ENCODE measurements around the gene KNDC1.
"Not testable (repeated sequence)": the region's sequence is repeated elsewhere in the genome, so short reads cannot be mapped to it uniquely, and the experiment has no call there.

The KNDC1 gene

GRCh38 chr10:133125901-133126300, 34.1 kb upstream of the KNDC1 start:
- DNase-seq, result no peak

- no peak for DNase-seq
Measured at GRCh38 chr10:133126431-133127290, 33.4 kb upstream of the KNDC1 start.

- no peak for DNase-seq
Measured at GRCh38 chr10:133127291-133128125, 32.5 kb upstream of the KNDC1 start.

- no peak for DNase-seq
Measured at GRCh38 chr10:133128126-133129070, 31.6 kb upstream of the KNDC1 start.

GRCh38 chr10:133129071-133129858, 30.8 kb upstream of the KNDC1 start:
- DNase-seq, result no peak

- no peak for DNase-seq
Measured at GRCh38 chr10:133129859-133130495, 30.0 kb upstream of the KNDC1 start.

GRCh38 chr10:133130602-133131001, 29.4 kb upstream of the KNDC1 start:
- DNase-seq, result no peak

- DNase-seq, result no peak
Measured at GRCh38 chr10:133131053-133131452, 29.0 kb upstream of the KNDC1 start.

GRCh38 chr10:133131734-133132472, 28.1 kb upstream of the KNDC1 start:
- no peak for DNase-seq

GRCh38 chr10:133132473-133133291, 27.3 kb upstream of the KNDC1 start:
- DNase-seq, result no peak

- no peak for DNase-seq
Measured at GRCh38 chr10:133133471-133134231, 26.4 kb upstream of the KNDC1 start.

- no peak for DNase-seq
Measured at GRCh38 chr10:133134411-133135115, 25.5 kb upstream of the KNDC1 start.

GRCh38 chr10:133135116-133135465, 24.9 kb upstream of the KNDC1 start:
- no peak for DNase-seq

- DNase-seq, result not testable (repeated sequence)
Measured at GRCh38 chr10:133137486-133138145, 22.4 kb upstream of the KNDC1 start.

GRCh38 chr10:133139551-133140065, 20.4 kb upstream of the KNDC1 start:
- DNase-seq, result no peak

- DNase-seq, result no peak
Measured at GRCh38 chr10:133140417-133141143, 19.4 kb upstream of the KNDC1 start.
